ENCODE data around the gene GPR78.

The GPR78 gene

DNA sequence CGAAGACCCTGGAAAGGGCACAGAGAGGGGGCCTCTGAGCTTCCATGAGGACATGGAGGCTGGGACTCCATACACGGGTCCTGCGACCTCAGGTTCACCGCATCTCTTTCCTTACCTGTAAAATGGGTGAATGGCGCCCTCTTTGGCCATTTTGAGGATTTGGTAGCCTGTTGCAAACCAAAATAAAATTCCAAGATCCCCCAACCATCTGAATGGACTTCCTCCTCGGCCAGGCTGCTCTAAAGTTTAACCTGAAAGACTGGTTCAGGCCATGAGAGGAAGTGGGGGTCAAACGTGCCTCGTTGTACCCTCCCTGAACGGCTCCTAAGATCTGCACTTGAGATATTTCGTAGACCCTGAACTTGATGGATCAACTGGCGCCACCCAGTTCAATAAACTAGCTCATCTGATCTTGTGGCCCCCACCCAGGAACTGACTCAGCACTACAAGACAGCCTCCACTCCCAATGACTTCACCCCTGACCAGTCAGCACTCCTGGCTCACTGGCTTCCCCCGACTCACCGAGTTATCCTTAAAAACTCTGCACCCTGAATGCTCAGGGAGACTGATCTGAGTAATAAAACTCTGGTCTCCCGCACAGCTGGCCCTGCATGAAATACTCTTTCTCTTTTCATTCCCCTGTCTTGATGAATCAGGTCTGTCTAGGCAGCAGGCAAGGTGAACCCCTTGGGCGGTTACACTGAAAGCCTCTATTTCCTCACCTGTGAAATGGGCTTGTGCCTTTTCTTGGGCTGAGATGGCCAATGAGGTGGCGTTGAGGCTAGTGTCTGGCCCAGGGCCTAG lies 32.9 kb upstream of the GPR78 start:
- no peak overlapping the region for H3K27ac ChIP-seq
- TF ChIP-seq ZFX (IDR thresholded peaks at IDR 0.05; ENCODE audit: borderline replicate concordance): no peak
- TF ChIP-seq, protein P1, sequence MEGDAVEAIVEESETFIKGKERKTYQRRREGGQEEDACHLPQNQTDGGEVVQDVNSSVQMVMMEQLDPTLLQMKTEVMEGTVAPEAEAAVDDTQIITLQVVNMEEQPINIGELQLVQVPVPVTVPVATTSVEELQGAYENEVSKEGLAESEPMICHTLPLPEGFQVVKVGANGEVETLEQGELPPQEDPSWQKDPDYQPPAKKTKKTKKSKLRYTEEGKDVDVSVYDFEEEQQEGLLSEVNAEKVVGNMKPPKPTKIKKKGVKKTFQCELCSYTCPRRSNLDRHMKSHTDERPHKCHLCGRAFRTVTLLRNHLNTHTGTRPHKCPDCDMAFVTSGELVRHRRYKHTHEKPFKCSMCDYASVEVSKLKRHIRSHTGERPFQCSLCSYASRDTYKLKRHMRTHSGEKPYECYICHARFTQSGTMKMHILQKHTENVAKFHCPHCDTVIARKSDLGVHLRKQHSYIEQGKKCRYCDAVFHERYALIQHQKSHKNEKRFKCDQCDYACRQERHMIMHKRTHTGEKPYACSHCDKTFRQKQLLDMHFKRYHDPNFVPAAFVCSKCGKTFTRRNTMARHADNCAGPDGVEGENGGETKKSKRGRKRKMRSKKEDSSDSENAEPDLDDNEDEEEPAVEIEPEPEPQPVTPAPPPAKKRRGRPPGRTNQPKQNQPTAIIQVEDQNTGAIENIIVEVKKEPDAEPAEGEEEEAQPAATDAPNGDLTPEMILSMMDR (IDR thresholded peaks at IDR 0.05): peak; percentile 43

GRCh38 chr4:8547912-8548730 lies 32.1 kb upstream of the GPR78 start:
- no peak overlapping the region for H3K27ac ChIP-seq
- TF ChIP-seq, protein P1 (IDR thresholded peaks at IDR 0.05): no peak
- no peak for TF ChIP-seq ZFX (IDR thresholded peaks at IDR 0.05; ENCODE audit: borderline replicate concordance)

DNA sequence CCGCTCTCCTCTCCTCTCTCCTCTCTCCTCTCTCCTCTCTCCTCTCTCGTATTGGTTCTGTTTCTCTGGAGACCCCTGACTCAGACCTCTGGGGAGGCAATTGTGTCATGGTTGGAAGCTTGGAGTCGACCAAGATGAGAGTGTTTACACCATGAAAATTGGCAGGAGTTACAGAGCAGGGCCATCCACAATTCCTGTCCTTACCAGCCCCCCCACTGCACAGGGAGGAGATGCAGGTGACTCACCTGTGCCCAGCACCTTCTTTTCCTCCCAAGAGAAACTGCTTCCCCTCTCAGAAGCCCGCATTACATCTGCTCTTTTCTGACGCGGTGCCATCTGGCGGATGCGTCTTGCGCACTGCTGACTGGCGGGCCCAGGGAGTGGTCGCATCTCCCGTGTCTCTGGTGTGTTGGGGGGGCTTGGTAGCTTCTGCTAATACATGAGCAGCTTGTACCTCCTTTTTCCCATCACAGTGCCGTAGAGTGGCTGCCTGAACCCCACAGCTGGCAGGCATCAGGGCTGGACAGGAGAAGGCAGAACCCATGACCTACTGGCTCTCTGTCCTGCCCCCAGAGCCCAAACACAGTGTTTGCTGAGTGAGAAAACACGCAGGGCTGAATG lies 31.4 kb upstream of the GPR78 start:
- no peak overlapping the region for H3K27ac ChIP-seq
- TF ChIP-seq, protein P1 (IDR thresholded peaks at IDR 0.05): no peak
- TF ChIP-seq ZFX (IDR thresholded peaks at IDR 0.05; ENCODE audit: borderline replicate concordance): no peak

DNA sequence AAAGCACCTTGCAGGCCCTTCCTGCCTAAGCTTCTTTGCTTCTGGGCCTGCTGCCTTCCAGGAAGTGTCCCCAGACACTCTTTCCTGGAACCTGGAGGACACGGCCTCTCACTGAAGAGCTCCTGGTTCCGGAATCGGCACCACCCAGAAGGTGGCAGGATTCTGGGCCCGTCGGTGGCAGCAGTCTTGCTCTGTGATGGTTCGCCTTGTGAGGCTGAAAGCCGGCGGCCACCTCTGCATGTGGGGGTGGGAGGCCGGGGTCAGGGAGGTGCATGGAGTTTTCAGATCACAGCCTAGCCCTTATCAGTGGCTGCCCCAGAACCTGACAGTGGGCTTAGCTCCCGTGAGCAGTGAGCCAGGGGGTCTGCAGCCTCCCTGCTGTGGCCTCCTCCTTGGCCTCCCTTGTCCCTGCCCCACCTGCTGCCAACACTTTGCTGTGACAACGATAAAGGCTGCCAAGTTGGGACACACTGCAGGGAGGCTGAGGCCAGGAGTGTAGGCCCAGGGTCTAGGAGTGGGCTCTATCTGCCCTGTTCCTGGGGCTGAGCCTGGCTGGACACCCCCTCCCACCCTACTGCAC lies 30.8 kb upstream of the GPR78 start:
- no peak for TF ChIP-seq ZFX (IDR thresholded peaks at IDR 0.05; ENCODE audit: borderline replicate concordance)
- TF ChIP-seq, protein P1 (IDR thresholded peaks at IDR 0.05): no peak

GRCh38 chr4:8550691-8551090 lies 29.5 kb upstream of the GPR78 start:
- H3K27ac ChIP-seq: no peak overlapping the region
- TF ChIP-seq, protein P1 (IDR thresholded peaks at IDR 0.05): no peak
- TF ChIP-seq ZFX (IDR thresholded peaks at IDR 0.05; ENCODE audit: borderline replicate concordance): no peak

More for the DNA sequence above, 30.8 kb upstream of the GPR78 start:
- no peak overlapping the region for H3K27ac ChIP-seq

DNA sequence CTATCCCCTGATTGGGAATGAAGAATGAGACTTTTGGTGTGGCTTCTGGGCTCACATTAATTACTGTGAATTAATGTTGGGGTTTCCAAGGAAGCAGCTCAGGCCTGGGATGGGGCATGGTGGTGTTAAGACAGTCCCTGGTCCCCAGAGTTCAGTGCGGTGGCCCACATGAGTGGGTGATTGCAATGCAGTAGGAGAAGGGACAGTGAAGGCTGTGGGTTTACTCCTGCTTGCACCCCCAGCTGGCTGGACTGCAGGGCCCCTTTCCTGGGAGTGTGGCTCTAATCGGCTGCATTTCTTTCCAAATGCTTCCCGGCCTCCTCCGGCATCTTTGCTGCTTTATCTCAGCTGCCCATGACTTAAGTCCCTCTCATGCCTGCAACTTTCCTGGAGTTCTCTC lies 28.2 kb upstream of the GPR78 start:
- TF ChIP-seq, protein P1 (IDR thresholded peaks at IDR 0.05): no peak
- TF ChIP-seq ZFX (IDR thresholded peaks at IDR 0.05; ENCODE audit: borderline replicate concordance): no peak

More for the DNA sequence above, 28.2 kb upstream of the GPR78 start:
- H3K27ac ChIP-seq: no peak overlapping the region

Data from 22Rv1 (cell line).